GM19240 (cell line): Measurements from ENCODE around the gene INPP5K.
"Not testable (repeated sequence)": the region's sequence is repeated elsewhere in the genome, so short reads cannot be mapped to it uniquely, and the experiment has no call there.

Experiments used
- DNase-seq: peaks from one replicate; pipeline ENCODE4 v3.0.0; 2011; ENCODE audit warnings: low spot score; ENCODE audit not compliant: insufficient read length

INPP5K gene

DNA sequence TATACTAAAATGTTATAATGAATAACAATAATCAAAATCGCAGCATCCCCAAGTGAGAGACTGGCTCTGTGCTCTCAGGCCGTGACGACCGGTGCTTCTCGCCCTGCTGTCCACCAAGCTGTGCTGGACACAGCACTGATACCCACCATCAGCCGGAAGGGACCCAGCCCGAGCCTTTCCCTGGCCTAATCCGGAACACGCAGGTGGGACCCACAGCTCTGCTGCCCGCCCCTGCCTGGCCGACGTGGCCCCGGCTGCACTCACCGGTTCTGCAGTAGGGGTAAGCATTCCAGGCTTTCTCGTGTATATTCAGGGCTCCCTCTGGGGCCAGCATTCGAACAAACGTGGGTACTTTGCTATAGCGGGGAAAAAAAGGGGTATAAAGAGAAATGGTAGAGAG is 31.6 kb upstream of the INPP5K start:
- no peak for DNase-seq

- DNase-seq, result no peak
These were observed 30.0 kb upstream of the INPP5K start for GRCh38 chr17:1546292-1546922.

GRCh38 chr17:1545618-1546017 is 29.2 kb upstream of the INPP5K start:
- no peak for DNase-seq

DNA sequence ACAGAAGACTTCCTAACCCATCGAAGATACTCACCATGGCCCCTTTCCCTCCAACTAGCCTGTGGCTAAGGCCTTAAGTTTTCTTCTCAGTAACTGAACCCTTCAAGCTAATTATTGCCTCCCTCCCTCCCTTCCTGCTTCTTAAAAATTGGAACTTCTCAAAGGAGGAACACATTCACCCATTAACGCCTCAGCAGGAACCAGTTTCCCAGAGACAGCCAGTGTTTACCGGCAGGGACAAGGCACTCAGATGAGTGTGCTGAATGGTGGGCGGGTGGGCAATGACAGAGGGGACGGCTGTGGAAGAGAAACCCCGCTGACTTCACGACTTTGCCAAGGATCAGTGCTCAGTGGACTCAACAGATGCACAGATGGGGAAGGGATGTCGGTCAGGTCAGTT is 25.9 kb upstream of the INPP5K start:
- DNase-seq, result no peak

DNA sequence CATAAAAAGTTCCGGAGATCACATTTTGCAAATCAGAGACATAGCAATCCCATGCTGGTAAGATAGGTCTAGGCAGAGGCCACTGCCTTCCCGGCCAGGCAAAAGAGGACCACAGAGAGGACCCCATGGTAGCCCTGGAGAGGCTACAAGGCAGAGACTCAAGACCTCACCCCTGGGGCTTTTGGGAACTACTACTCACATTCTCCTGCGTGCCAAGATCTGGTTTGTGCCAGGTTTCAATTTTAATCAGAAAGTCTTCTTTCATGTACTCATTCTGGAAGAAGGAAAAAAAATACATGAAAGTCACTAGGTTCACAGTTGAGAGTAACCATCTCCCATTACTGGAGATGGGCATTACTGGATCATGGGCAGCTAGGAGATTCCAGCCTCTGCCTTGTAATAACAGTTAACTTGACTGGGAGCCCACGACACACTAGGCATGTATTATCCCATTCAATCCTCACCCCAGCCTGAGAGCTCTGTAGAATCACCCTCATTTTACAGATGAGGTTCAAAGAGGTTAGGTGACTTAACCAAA is 25.0 kb upstream of the INPP5K start:
- no peak for DNase-seq

DNA sequence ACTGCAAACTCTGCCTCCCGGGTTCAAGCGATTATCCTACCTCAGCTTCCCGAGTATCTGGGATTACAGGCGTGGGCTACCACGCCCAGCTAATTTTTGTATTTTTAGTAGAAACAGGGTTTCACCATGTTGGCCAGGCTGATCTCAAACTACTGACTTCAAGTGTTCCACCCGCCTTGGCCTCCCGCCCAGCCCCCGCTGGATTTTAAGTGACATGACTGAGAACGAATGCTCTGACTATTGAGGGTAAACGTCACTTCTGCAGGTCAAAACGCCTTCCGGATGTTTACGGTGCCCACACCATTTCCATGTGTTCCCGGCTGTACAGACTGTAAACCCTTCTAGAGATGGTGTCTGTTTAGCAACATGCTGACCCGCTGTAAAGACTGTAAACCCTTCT is 23.4 kb upstream of the INPP5K start:
- no peak for DNase-seq

- DNase-seq, result no peak
These were observed 19.3 kb upstream of the INPP5K start for GRCh38 chr17:1535737-1536136.

DNA sequence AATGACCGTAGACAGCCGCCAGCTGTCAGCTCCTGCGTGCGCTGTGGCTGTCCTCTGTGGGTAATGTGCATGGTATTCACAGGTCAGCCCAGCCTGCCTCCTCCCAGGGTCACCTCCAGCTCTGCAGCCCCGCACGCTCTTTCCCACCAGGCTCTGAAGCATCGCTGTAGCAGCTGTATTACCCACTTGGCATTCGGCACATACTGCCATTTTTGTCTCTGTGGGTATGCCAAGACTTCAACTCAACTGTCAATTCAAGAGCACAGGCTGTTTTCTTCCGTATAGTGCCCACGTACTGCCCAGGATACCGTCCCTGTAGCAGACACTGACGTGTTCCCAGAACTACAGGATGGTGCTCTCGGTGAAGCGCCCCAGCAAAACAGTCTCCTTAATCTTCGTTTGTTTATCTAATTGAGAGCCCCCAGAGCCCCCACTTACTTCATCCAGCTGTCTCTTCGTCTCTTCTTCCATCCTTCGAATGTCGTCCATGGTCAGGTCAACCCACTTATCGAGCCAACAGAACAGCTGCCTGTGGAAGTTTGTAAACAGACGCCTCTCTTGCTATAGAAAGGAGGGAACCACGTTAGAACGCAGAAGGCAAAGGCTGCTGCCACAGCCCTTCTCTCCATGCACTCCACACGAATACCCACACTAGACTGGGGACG is 17.4 kb upstream of the INPP5K start:
- no peak for DNase-seq

GRCh38 chr17:1532836-1533602 is 16.6 kb upstream of the INPP5K start:
- DNase-seq, result no peak

DNA sequence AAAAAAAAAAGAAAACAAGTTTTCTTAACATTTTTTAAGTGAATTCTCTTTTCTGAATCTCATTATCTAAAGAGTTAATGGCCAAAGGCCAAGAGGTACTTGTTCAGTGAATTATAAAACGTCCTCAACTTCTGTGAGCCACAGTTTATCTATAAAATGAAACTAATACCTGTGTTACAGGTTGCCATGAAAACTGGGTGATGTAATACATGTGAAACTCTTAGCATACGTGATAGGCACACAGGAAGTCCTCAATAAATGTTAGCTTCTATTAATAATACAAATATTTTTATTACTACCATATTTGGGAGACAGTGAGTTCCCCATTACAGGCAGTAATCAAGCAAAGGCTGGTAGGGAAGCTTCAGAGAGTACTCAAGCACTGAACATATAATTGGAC is 13.5 kb upstream of the INPP5K start:
- no peak for DNase-seq

DNA sequence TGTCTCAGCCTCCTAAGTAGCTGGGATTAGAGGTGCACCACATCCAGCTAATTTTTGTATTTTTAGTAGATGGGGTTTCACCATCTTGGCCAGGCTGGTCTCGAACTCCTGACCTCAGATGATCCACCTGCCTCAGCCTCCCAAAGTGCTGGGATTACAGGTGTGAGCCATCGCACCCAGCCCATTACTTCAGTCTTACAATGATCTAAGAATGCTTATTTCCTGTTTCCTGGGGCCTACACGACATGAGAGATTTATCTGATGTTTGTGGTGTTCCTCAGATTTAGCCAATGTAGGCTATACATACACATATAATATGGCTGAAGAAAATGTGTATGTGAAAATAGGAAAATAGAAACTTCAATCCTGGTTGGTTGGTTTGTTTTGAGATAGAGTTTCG is 10.5 kb upstream of the INPP5K start:
- DNase-seq, result not testable (repeated sequence)

GRCh38 chr17:1522626-1523025 is 6.2 kb upstream of the INPP5K start:
- DNase-seq, result no peak

- DNase-seq, result no peak
These were observed 4.8 kb upstream of the INPP5K start for GRCh38 chr17:1521086-1521640.

DNA sequence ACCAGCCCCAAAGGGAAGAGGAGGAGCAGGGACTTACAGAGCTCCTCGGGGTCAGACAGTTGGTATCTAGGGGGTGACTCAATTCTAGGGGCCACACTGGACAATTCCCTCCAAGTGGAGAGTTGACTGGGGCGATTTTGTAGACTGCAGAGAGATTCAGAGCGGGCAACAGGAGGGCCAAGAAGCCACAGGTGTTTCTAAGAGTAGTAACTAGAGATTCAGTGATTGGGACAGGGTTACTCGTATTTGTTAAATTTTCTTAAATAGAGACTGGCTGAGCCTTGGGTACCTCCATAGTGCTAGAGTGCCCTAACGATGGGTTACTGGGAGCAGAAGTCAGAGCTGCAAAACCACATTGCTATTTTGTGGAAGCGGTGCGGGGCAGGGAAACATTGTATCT is 3.3 kb upstream of the INPP5K start:
- no peak for DNase-seq

DNA sequence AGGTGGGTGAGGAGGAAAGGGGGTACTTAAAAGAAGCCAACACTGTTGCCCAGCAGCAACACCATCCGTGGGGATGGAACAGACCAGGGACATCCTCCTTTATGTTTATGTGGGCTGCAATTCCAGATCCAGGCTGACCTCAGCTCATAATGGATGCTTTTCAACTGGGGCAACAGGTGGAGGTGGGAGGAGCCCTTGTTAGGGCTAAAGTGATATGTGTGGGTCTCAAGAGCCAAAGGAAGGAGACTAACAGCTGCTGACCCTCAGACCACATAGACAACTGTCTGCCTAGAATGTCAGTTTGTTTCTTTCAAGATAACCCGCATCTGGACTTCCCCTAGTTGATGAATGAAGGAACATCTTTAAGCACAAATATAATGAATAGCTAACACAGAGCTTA is 2.0 kb upstream of the INPP5K start:
- no peak for DNase-seq

- DNase-seq, result peak; percentile 68
These were observed 598 bp downstream of the INPP5K start for GRCh38 chr17:1515640-1516387.

DNA sequence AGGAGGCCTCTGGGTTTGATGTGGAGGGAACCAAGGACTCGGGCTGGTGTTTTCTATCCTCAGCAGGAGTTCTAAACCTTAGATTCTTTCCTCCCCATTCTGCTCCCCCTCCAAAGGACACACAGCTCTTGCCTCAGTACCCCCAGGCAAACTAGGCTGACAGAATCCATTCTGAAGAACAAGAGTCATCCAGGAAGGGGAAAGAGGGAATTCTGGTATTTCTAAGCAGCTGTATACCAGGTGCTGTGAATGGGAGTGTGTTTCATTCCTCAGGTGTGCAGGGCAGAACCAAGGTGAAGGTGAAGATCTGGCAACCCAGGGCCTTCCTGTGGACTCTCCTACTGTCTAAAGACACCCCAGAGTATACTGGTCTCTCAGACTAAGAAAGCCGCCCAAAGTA is 4.1 kb downstream of the INPP5K start:
- no peak for DNase-seq

DNA sequence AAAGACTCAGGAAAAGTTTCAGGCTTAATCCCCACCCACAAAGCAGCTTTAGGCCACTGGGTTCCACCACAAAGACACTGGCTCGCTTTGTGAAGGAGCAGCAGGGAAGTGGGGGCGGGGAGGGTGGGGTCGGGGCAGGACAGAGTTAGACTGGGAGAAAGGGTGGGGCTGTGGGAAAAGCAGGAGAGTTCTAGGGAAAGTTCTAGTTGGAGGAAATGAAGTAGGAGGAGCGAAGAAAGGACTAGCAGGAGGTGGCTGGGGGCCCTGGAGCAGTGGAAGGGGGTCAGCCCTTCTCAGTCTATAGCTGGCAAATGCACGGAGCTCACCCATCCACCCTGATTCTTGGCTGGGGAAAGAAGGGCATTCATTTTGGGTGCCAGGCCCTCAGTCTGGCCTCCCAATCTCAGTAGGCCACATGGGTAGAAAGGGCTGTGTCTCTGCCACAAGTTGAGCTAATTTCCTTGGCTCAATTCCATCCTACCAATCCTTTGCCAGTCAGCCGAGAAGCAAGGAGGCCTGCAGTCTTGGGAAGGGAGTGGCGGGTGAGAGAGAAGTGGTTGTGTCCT is 4.6 kb downstream of the INPP5K start:
- DNase-seq, result no peak

DNA sequence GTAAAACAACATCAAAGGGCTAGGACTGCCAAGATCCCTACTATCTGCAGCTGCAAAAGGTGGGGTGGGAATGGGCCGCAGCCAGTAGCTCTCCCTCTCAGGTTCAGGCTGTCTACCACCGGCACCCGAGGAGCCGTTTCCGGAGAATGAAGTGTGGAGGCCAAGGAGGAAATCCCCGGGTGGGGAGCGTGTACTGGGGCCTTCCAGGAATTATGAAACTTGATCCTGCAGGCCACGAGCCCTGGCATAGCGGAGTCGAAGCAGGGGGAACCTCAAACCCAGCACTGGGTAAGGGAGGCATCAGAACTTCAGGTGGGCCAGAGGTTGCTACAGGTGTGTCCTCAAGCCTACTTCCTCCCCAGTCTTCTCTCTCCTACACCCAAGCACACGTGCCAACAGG is 5.1 kb downstream of the INPP5K start:
- DNase-seq, result no peak

GRCh38 chr17:1509290-1509881 is 7.0 kb downstream of the INPP5K start:
- DNase-seq, result no peak

DNA sequence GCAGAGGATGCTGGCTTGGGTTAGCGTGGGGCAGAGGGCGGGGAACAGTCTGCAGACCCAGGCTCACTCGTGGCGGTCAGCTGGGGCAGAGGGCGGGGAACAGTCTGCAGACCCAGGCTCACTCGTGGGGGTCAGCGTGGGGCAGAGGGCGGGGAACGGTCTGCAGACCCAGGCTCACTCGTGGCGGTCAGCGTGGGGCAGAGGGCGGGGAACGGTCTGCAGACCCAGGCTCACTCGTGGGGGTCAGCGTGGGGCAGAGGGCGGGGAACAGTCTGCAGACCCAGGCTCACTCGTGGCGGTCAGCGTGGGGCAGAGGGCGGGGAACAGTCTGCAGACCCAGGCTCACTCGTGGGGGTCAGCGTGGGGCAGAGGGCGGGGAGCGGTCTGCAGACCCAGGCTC is 7.7 kb downstream of the INPP5K start:
- not testable (repeated sequence) for DNase-seq
